ENCODE data around the gene MKLN1. TPM values are rescaled to one million over a fixed set of nuclear protein-coding genes. Genes with fewer than 3 reads are reported as not detected.

The MKLN1 gene
- polyA plus RNA-seq, 1 donor from 2014 or later: 15.9 TPM

- Histone ChIP-seq H3F3A (ENCODE audit: insufficient read depth, low read length, poor library complexity, severe bottlenecking) (no peaks in the 10 kb centered on the region), H3K4me2 (ENCODE audit: low read length) (no peak overlapping the region), H3K79me2 (replicated peaks; ENCODE audit: insufficient read depth, low read length) (no peaks in the 10 kb centered on the region), H3K36me3 (ENCODE audit: insufficient read depth, low read length) (no peaks in the 10 kb centered on the region), H4K20me1 (ENCODE audit: insufficient read depth) (no peaks in the 10 kb centered on the region), H3K9ac (ENCODE audit: low read length) (no peak overlapping the region), H3K9me3 (ENCODE audit: low read length) (no peaks in the 10 kb centered on the region), H3K4me3 (ENCODE audit: low read length) (no peak overlapping the region), H2AFZ (ENCODE audit: low read depth, low read length) (no peak overlapping the region), H3K27me3 (ENCODE audit: insufficient read depth, low read depth, low read length) (no peaks in the 10 kb centered on the region), H3K27ac (ENCODE audit: low read length) (no peak overlapping the region), H3K9me2 (ENCODE audit: insufficient read depth, low read length) (no peaks in the 10 kb centered on the region)
- TF ChIP-seq REST (IDR thresholded peaks at IDR 0.05; ENCODE audit: borderline replicate concordance): no peak
- TF ChIP-seq EP300 (conservative IDR thresholded peaks at IDR 0.05; ENCODE audit: poor library complexity, severe bottlenecking): no peak
- no peak for TF ChIP-seq POLR2AphosphoS5 (IDR thresholded peaks at IDR 0.05)
- no peak for TF ChIP-seq RAD21 (conservative IDR thresholded peaks at IDR 0.05)
- TF ChIP-seq SMC3 (conservative IDR thresholded peaks at IDR 0.05; ENCODE audit: poor library complexity): no peak
- TF ChIP-seq TAF1 (IDR thresholded peaks at IDR 0.05; ENCODE audit: low read depth): no peak
These were observed 166.5 kb downstream of the MKLN1 start for GRCh38 chr7:131494182-131494581.

GRCh38 chr7:131495669-131496498 is 168.2 kb downstream of the MKLN1 start:
- H3K36me3 ChIP-seq (ENCODE audit: insufficient read depth, low read length): no peaks in the 10 kb centered on the region
- no peaks in the 10 kb centered on the region for H3K9me3 ChIP-seq (ENCODE audit: low read length)
- no peaks in the 10 kb centered on the region for H3K27me3 ChIP-seq (ENCODE audit: insufficient read depth, low read depth, low read length)
- TF ChIP-seq EZH2 (IDR thresholded peaks at IDR 0.05; ENCODE audit: borderline replicate concordance, insufficient read depth, low read length, poor library complexity, severe bottlenecking) (no peak), RAD21 (conservative IDR thresholded peaks at IDR 0.05) (no peak), POLR2AphosphoS5 (IDR thresholded peaks at IDR 0.05) (no peak), REST (IDR thresholded peaks at IDR 0.05; ENCODE audit: borderline replicate concordance) (no peak), SMC3 (conservative IDR thresholded peaks at IDR 0.05; ENCODE audit: poor library complexity) (no peak), TAF1 (IDR thresholded peaks at IDR 0.05; ENCODE audit: low read depth) (no peak)
- H3K4me2 ChIP-seq (ENCODE audit: low read length): no peak overlapping the region
- no peaks in the 10 kb centered on the region for H3F3A ChIP-seq (ENCODE audit: insufficient read depth, low read length, poor library complexity, severe bottlenecking)
- no peak overlapping the region for H3K27ac ChIP-seq (ENCODE audit: low read length)
- H3K9ac ChIP-seq (ENCODE audit: low read length): no peak overlapping the region
- no peak overlapping the region for H2AFZ ChIP-seq (ENCODE audit: low read depth, low read length)
- no peaks in the 10 kb centered on the region for H4K20me1 ChIP-seq (ENCODE audit: insufficient read depth)
- no peak overlapping the region for H3K4me3 ChIP-seq (ENCODE audit: low read length)
- H3K79me2 ChIP-seq (replicated peaks; ENCODE audit: insufficient read depth, low read length): no peaks in the 10 kb centered on the region
- no peaks in the 10 kb centered on the region for H3K9me2 ChIP-seq (ENCODE audit: insufficient read depth, low read length)
